Natural killer cell (primary cell): ENCODE results near the gene ITPR1. TPM values are rescaled to one million over a fixed set of nuclear protein-coding genes. Genes with fewer than 3 reads are reported as not detected.
A peak's percentile ranks its signal among the peaks of the same experiment; 100 is the strongest.

Experiments used
- ATAC-seq, 3 donors: fragments of 150-1000 bp in 2 of 3; fragments of 200-7000 bp in 1 of 3; cut with Tn5 transposase; 1 replicate in 1 of 3; 2 replicates in 2 of 3; pipeline ENCODE4 v1.10.0; 2021; ENCODE audit warnings: mild to moderate bottlenecking in 2 of 3, moderate library complexity in 2 of 3
- DNase-seq, 2 donors: peaks; one replicate each; pipeline versions ENCODE4 v3.0.0 to v3.0.0-alpha.2; 2013 to 2021; ENCODE audit warnings: mixed read lengths in 1 of 2
- H3K27ac ChIP-seq: one replicate; pipeline ENCODE4 v1.5.1; 2013; ENCODE audit warnings: mild to moderate bottlenecking, low read length
- H3K27me3 ChIP-seq: one replicate; pipeline ENCODE4 v1.6.1; 2013; ENCODE audit warnings: low read length; ENCODE audit not compliant: control insufficient read depth, insufficient read depth
- H3K36me3 ChIP-seq: one replicate; pipeline ENCODE4 v1.6.1; 2013; ENCODE audit warnings: low read length; ENCODE audit not compliant: control insufficient read depth, insufficient read depth
- H3K4me1 ChIP-seq: one replicate; pipeline ENCODE4 v1.6.1; 2013; ENCODE audit warnings: low read length; ENCODE audit not compliant: control insufficient read depth, insufficient read depth
- H3K4me3 ChIP-seq: one replicate; pipeline ENCODE4 v1.5.1; 2013; ENCODE audit warnings: low read length
- H3K9me3 ChIP-seq: one replicate; pipeline ENCODE4 v1.6.1; 2013; ENCODE audit warnings: low read length; ENCODE audit not compliant: control insufficient read depth, insufficient read depth
- H3K27ac Mint-ChIP-seq, 2 donors: one replicate each; pipeline ENCODE4 v1.8.0; 2022; ENCODE audit warnings: mild to moderate bottlenecking in 2 of 2, mixed read lengths in 2 of 2, moderate library complexity in 1 of 2
- H3K27me3 Mint-ChIP-seq, 2 donors: one replicate each; pipeline ENCODE4 v1.8.0; 2022; ENCODE audit warnings: low read depth in 2 of 2, mixed read lengths in 2 of 2
- H3K36me3 Mint-ChIP-seq: one replicate; pipeline ENCODE4 v1.8.0; 2022; ENCODE audit warnings: mixed read lengths
- H3K4me1 Mint-ChIP-seq, 2 donors: one replicate each; pipeline ENCODE4 v1.8.0; 2022; ENCODE audit warnings: mixed read lengths in 2 of 2
- H3K4me3 Mint-ChIP-seq: one replicate; pipeline ENCODE4 v1.8.0; 2022; ENCODE audit warnings: mild to moderate bottlenecking, moderate library complexity, mixed read lengths
- H3K9me3 Mint-ChIP-seq, 2 donors: one replicate each; pipeline ENCODE4 v1.8.0; 2022; ENCODE audit warnings: mixed read lengths in 2 of 2
- CTCF ChIP-seq: fragments of 200-600 bp; IDR thresholded peaks from one replicate; pipeline ENCODE4 v1.8.0; 2022; ENCODE audit warnings: antibody characterized with exemption
- WGBS: methylation state at CpG from one replicate; pipeline ENCODE4 v1.1.7; 2013; ENCODE audit warnings: missing lambda C conversion rate; ENCODE audit not compliant: insufficient coverage; 5-methylcytosine and 5-hydroxymethylcytosine counted together
- intact Hi-C: fragments of 100-400 bp; cut with micrococcal nuclease; formaldehyde crosslinking; loops from one replicate; pipeline ENCODE4 v1.14.2; 2022
- total RNA-seq, 4 donors: library from RNA; stranded (reverse); fragments of 120-200 nt in 1 of 4; gene quantifications; one replicate each; pipeline versions ENCODE4 v1.2.3 to v1.2.4, GENCODE V29; 2013 to 2022

ITPR1 gene
- total RNA-seq, 3 donors from 2014 or later (not counting 1 experiment from before 2014, with no cell fraction given), result 86.7 to 123 (median 94.8) TPM

GRCh38 chr3:4698125-4698821 lies 205.1 kb downstream of the ITPR1 start:
- H3K9me3 ChIP-seq, result no peaks in the 10 kb centered on the region
- no peaks in the 10 kb centered on the region for H3K27me3 ChIP-seq
- no peaks in the 10 kb centered on the region for H3K27me3 Mint-ChIP-seq
- 100% methylated on average over 1 of the region's 3 CpGs for WGBS
- no peaks in the 10 kb centered on the region for H3K9me3 Mint-ChIP-seq
- ATAC-seq (no peak), DNase-seq (no peak)
- no peaks in the 10 kb centered on the region for H3K4me1 ChIP-seq
- H3K27ac ChIP-seq, result no peak overlapping the region
- no peak overlapping the region for H3K4me3 ChIP-seq
- H3K36me3 ChIP-seq, result peaks cover 38% of the 10 kb centered on the region
- H3K4me1 Mint-ChIP-seq, result peaks cover 0 to 8% of the 10 kb centered on the region in 2 donors
- no peak overlapping the region for H3K27ac Mint-ChIP-seq
- peaks cover 26% of the 10 kb centered on the region for H3K36me3 Mint-ChIP-seq
- TF ChIP-seq CTCF, result no peak
- intact Hi-C loops, result no loop called here
- no peak overlapping the region for H3K4me3 Mint-ChIP-seq

- no peak for TF ChIP-seq CTCF
- Histone ChIP-seq H3K27ac (no peak overlapping the region), H3K36me3 (peaks cover 54% of the 10 kb centered on the region), H3K4me1 (no peaks in the 10 kb centered on the region), H3K4me3 (no peak overlapping the region), H3K9me3 (no peaks in the 10 kb centered on the region), H3K27me3 (no peaks in the 10 kb centered on the region)
- H3K27ac Mint-ChIP-seq, result no peak overlapping the region
- peaks cover 47% of the 10 kb centered on the region for H3K36me3 Mint-ChIP-seq
- WGBS, result 95% methylated on average over 2 of the region's 3 CpGs
- intact Hi-C loops, result no loop called here
- no peak for ATAC-seq
- H3K4me3 Mint-ChIP-seq, result no peak overlapping the region
- H3K9me3 Mint-ChIP-seq, result no peaks in the 10 kb centered on the region
- no peak for DNase-seq
- no peaks in the 10 kb centered on the region for H3K27me3 Mint-ChIP-seq
- H3K4me1 Mint-ChIP-seq, result peaks cover 9 to 14% of the 10 kb centered on the region in 2 donors
Measured at GRCh38 chr3:4703054-4703480, 209.9 kb downstream of the ITPR1 start.

- Mint-ChIP-seq H3K4me1 (peaks cover 9 to 14% of the 10 kb centered on the region in 2 donors), H3K4me3 (no peak overlapping the region), H3K9me3 (no peaks in the 10 kb centered on the region), H3K27ac (no peak overlapping the region), H3K36me3 (peaks cover 47% of the 10 kb centered on the region), H3K27me3 (no peaks in the 10 kb centered on the region)
- no peaks in the 10 kb centered on the region for H3K4me1 ChIP-seq
- no peak overlapping the region for H3K4me3 ChIP-seq
- peaks cover 57% of the 10 kb centered on the region for H3K36me3 ChIP-seq
- DNase-seq (no peak), ATAC-seq (peak in 1 of 3 donors; percentile 50)
- WGBS, result 17% methylated on average over 2 of the region's 4 CpGs
- no peaks in the 10 kb centered on the region for H3K27me3 ChIP-seq
- H3K9me3 ChIP-seq, result no peaks in the 10 kb centered on the region
- TF ChIP-seq CTCF, result no peak
- intact Hi-C loops, result no loop called here
- no peak overlapping the region for H3K27ac ChIP-seq
Measured at GRCh38 chr3:4704552-4704951, 211.4 kb downstream of the ITPR1 start.

GRCh38 chr3:4707324-4707723 lies 214.2 kb downstream of the ITPR1 start:
- TF ChIP-seq CTCF, result no peak
- intact Hi-C loops, result no loop called here
- Histone ChIP-seq H3K4me3 (no peak overlapping the region), H3K36me3 (peaks cover 53% of the 10 kb centered on the region), H3K27ac (no peak overlapping the region), H3K9me3 (no peaks in the 10 kb centered on the region), H3K27me3 (no peaks in the 10 kb centered on the region), H3K4me1 (no peaks in the 10 kb centered on the region)
- ATAC-seq (no peak), DNase-seq (no peak)
- Mint-ChIP-seq H3K27me3 (no peaks in the 10 kb centered on the region), H3K4me3 (no peak overlapping the region), H3K36me3 (peaks cover 35% of the 10 kb centered on the region), H3K27ac (no peak overlapping the region), H3K9me3 (no peaks in the 10 kb centered on the region), H3K4me1 (peaks cover 14 to 16% of the 10 kb centered on the region in 2 donors)
- 94% methylated on average over 4 of the region's 4 CpGs for WGBS
